Activated T-cell treated with anti-CD3 and anti-CD28 coated beads, Interleukin-2, amount 50 U/mL, for 48 hours (primary cell): ENCODE measurements around the gene MAGED2.
"Not testable (repeated sequence)": the region's sequence is repeated elsewhere in the genome, so short reads cannot be mapped to it uniquely, and the experiment has no call there.

Source experiments
- DNase-seq, 2 experiments: peaks; one replicate each; pipeline ENCODE4 v3.0.0-alpha.2; 2020

MAGED2 gene

GRCh38 chrX:54807524-54808108, at the start of gene MAGED2:
Gene MAGED2, plus strand, starts transcription at chrX:54807745. Its CDS starts 1,587 bp downstream, at chrX:54809332.
- peak in 1 of 2 experiments; percentile 29 for DNase-seq

- no peak for DNase-seq
Measured at GRCh38 chrX:54758114-54759055, 49.2 kb upstream of the MAGED2 start.

- not testable (repeated sequence) for DNase-seq
Measured at GRCh38 chrX:54774391-54775094, 33.0 kb upstream of the MAGED2 start.

- no peak for DNase-seq
Measured at GRCh38 chrX:54776061-54776460, 31.5 kb upstream of the MAGED2 start.

GRCh38 chrX:54776987-54777672, 30.4 kb upstream of the MAGED2 start:
- no peak for DNase-seq

GRCh38 chrX:54785901-54786300, 21.6 kb upstream of the MAGED2 start:
- DNase-seq: peak in 1 of 2 experiments; percentile 29

- DNase-seq: peak in 1 of 2 experiments; percentile 49
Measured at GRCh38 chrX:54786967-54787366, 20.6 kb upstream of the MAGED2 start.

GRCh38 chrX:54788446-54788845, 19.1 kb upstream of the MAGED2 start:
- no peak for DNase-seq

- DNase-seq: not testable (repeated sequence)
Measured at GRCh38 chrX:54789405-54789804, 18.1 kb upstream of the MAGED2 start.

- no peak for DNase-seq
Measured at GRCh38 chrX:54794028-54794427, 13.5 kb upstream of the MAGED2 start.

GRCh38 chrX:54794795-54795194, 12.8 kb upstream of the MAGED2 start:
- DNase-seq: no peak

GRCh38 chrX:54798137-54798536, 9.4 kb upstream of the MAGED2 start, which contains the start of gene ITIH6:
Gene ITIH6, minus strand, starts transcription at chrX:54798255. Its CDS starts 45 bp downstream, at chrX:54798210.
- DNase-seq: no peak

GRCh38 chrX:54799046-54799445, 8.5 kb upstream of the MAGED2 start:
- DNase-seq: no peak

- peak in 1 of 2 experiments; percentile 53 for DNase-seq
Measured at GRCh38 chrX:54808109-54808604, 612 bp downstream of the MAGED2 start.

GRCh38 chrX:54808605-54809483, 1.3 kb downstream of the MAGED2 start:
- peak; percentile 88 to 90 for DNase-seq

GRCh38 chrX:54810532-54810931, 3.0 kb downstream of the MAGED2 start:
- no peak for DNase-seq

GRCh38 chrX:54811301-54811885, 3.8 kb downstream of the MAGED2 start:
- no peak for DNase-seq

- DNase-seq: no peak
Measured at GRCh38 chrX:54812306-54812705, 4.8 kb downstream of the MAGED2 start.

GRCh38 chrX:54817220-54817820, 9.8 kb downstream of the MAGED2 start:
- no peak for DNase-seq

GRCh38 chrX:54818221-54818620, 10.7 kb downstream of the MAGED2 start:
- DNase-seq: no peak

- no peak for DNase-seq
Measured at GRCh38 chrX:54819201-54819600, 11.7 kb downstream of the MAGED2 start.
